ENCODE results near the gene ALKBH4.

ALKBH4 gene

DNA sequence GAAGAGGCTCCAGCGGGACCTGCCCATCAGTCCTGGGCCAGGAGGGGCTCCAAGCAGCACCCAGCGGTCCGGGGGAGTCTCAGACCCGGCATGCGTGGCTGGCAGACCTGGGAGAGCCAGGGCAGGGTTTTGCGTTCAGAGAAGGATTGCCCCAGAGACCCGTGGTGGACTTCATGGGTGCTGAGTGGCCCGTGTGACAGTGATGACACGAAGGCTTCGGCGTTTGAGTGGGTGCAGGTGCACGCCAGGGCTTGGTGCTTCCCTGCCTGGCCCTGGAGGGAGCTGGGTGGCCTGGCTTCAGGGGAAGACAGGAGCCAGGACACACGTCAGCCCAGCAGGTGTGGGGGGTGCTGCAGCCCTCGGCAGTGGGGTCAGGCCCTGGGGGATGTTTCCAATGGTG is 17.4 kb downstream of the ALKBH4 start:
- Histone ChIP-seq H3K27me3 (no peaks in the 10 kb centered on the region), H3K27ac (no peak overlapping the region), H3K36me3 (peaks cover 0 to 24% (median 15%) of the 10 kb centered on the region in 3 donors), H3K4me3 (no peak overlapping the region), H3K9me3 (no peaks in the 10 kb centered on the region), H3K4me1 (no peaks in the 10 kb centered on the region)
- TF ChIP-seq, protein P1, sequence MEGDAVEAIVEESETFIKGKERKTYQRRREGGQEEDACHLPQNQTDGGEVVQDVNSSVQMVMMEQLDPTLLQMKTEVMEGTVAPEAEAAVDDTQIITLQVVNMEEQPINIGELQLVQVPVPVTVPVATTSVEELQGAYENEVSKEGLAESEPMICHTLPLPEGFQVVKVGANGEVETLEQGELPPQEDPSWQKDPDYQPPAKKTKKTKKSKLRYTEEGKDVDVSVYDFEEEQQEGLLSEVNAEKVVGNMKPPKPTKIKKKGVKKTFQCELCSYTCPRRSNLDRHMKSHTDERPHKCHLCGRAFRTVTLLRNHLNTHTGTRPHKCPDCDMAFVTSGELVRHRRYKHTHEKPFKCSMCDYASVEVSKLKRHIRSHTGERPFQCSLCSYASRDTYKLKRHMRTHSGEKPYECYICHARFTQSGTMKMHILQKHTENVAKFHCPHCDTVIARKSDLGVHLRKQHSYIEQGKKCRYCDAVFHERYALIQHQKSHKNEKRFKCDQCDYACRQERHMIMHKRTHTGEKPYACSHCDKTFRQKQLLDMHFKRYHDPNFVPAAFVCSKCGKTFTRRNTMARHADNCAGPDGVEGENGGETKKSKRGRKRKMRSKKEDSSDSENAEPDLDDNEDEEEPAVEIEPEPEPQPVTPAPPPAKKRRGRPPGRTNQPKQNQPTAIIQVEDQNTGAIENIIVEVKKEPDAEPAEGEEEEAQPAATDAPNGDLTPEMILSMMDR (IDR thresholded peaks at IDR 0.05), result no peak
- intact Hi-C loops (cut with DNase I; ENCODE audit: low total_unique reads), result no loop called here
- no peak for DNase-seq

DNA sequence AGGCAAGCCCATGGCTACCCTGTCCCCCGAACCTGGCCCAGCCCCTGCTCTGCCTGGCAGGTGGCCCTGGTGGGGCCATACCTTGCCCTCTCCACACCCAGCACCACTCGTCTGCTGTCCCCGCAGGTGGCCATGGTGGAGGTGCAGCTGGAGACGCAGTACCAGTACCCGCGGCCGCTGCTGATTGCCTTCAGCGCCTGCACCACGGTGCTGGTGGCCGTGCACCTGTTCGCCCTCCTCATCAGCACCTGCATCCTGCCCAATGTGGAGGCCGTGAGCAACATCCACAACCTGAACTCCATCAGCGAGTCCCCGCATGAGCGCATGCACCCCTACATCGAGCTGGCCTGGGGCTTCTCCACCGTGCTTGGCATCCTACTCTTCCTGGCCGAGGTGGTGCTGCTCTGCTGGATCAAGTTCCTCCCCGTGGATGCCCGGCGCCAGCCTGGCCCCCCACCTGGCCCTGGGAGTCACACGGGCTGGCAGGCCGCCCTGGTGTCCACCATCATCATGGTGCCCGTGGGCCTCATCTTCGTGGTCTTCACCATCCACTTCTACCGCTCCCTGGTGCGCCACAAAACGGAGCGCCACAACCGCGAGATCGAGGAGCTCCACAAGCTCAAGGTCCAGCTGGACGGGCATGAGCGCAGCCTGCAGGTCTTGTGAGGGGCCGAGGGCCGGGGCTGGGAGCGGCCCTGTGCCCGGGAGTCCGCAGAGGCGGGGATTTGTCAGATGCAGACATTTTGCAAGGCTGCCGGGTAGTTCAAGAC is 18.1 kb downstream of the ALKBH4 start:
- no peak for DNase-seq
- no peaks in the 10 kb centered on the region for H3K27me3 ChIP-seq
- intact Hi-C loops (cut with DNase I; ENCODE audit: low total_unique reads), result no loop called here
- H3K9me3 ChIP-seq, result no peaks in the 10 kb centered on the region
- no peak overlapping the region for H3K27ac ChIP-seq
- no peak overlapping the region for H3K4me3 ChIP-seq
- peaks cover 0 to 31% (median 15%) of the 10 kb centered on the region in 3 donors for H3K36me3 ChIP-seq
- H3K4me1 ChIP-seq, result no peaks in the 10 kb centered on the region
- TF ChIP-seq, protein P1 (IDR thresholded peaks at IDR 0.05), result no peak

DNA sequence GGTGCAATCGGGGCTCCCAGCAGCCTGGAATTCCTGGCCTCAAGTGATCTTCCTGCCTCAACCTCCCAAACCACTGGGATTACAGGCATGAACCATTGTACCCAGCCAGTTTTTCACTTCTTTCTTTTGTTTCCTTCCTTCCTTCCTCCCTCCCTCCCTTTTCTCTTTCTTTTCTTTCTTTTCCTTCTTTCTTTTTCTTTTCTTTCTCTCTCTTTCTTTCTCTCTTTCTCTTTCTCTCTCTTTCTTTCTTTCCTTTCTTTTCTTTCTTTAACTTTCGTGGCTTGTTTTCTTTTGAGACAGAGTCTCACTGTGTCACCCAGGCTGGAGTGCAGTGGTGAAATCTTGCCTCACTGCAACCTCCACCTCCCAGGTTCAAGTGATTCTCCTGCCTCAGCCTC is 19.0 kb downstream of the ALKBH4 start:
- H3K9me3 ChIP-seq, result no peaks in the 10 kb centered on the region
- no peaks in the 10 kb centered on the region for H3K4me1 ChIP-seq
- intact Hi-C loops (cut with DNase I; ENCODE audit: low total_unique reads), result no loop called here
- H3K27me3 ChIP-seq, result no peaks in the 10 kb centered on the region
- TF ChIP-seq, protein P1 (IDR thresholded peaks at IDR 0.05), result no peak
- H3K4me3 ChIP-seq, result no peak overlapping the region
- no peak overlapping the region for H3K27ac ChIP-seq
- DNase-seq, result no peak
- peaks cover 0 to 32% (median 15%) of the 10 kb centered on the region in 3 donors for H3K36me3 ChIP-seq

DNA sequence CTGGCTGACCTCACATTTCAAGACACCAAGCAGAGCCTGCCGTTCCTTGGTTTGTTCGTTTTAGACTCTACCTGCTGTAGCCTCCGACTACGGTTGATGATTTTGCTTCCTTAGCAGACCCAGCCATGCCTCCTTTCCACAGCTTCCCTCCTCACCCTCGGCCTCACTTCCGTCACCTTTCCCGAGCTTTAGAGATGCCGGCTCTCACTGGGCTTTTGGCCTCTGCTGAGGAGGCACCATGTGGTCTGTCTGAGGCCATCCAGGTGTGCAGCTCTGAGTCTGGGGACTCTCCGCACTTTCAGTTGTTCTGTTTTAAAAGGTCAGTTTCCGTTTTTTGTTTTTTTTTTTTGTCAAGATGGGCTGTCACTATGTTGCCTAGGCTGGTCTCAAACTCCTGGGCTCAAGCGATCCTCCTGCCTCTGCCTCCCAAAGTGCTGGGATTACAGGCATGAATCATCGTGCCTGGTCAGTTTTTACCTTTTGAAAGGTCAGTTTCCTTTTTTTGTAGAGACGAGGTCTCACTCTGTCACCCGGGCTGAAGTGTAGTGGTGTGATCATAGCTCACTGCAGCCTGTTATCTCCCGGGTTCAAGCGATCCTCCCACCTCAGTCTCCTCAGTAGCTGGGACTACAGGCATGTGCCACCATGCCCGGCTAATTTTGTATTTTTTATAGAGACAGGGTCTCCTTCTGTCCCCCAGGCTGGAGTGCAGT is 19.5 kb downstream of the ALKBH4 start:
- H3K36me3 ChIP-seq, result peaks cover 0 to 32% (median 15%) of the 10 kb centered on the region in 3 donors
- no peak overlapping the region for H3K27ac ChIP-seq
- TF ChIP-seq, protein P1 (IDR thresholded peaks at IDR 0.05), result no peak
- no peak overlapping the region for H3K4me3 ChIP-seq
- no peak for DNase-seq
- intact Hi-C loops (cut with DNase I; ENCODE audit: low total_unique reads), result no loop called here
- H3K27me3 ChIP-seq, result no peaks in the 10 kb centered on the region
- no peaks in the 10 kb centered on the region for H3K9me3 ChIP-seq
- peaks cover 0 to under 1% (median 0%) of the 10 kb centered on the region in 4 donors for H3K4me1 ChIP-seq

DNA sequence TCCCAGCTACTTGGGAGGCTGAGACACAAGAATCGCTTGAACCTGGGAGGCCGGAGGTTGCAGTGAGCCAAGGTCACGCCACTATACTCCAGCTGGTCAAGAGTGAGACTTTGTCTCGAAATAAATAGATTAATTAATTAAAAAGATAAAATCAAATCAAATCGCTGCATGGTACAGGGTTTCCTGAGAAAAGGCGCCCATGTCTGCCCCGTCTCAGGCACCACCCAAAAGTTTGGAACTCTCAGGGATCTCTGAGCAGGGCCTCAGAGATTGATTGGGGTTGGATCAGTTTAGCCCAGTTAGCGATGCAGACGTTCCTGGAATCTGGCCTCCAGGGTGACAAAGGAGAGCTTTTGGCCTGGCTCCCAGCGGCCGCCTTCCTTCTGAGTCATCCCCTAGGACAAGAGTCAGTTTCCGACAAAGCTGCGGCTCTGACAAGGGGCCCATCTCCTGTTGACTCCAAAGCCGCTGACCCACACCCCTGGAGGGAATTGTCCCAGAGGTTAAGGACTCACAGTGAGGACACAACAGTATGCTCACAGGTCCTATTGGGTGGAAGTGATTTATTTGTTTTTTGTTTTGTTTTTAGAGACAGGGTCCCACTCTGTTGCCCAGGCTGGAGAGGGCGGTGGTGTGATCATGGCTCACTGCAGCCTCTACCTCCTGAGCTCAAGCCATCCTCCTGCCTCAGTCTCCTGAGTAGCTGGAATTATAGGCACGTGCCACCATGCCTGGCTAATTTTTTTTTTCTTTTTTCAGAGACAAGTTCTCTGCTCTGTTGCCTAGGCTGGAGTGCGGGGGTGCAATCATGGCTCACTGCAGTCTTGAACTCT is 24.5 kb downstream of the ALKBH4 start:
- Histone ChIP-seq H3K4me3 (no peak overlapping the region), H3K27me3 (no peaks in the 10 kb centered on the region), H3K36me3 (peaks cover 0 to 12% (median 0%) of the 10 kb centered on the region in 3 donors), H3K9me3 (no peaks in the 10 kb centered on the region), H3K4me1 (peaks cover 0 to 3% (median 0%) of the 10 kb centered on the region in 4 donors), H3K27ac (no peak overlapping the region)
- intact Hi-C loops (cut with DNase I; ENCODE audit: low total_unique reads), result no loop called here
- DNase-seq, result no peak
- TF ChIP-seq, protein P1 (IDR thresholded peaks at IDR 0.05), result no peak
